Thyroid gland (tissue), 4 donors: ENCODE results near the gene RNPEP.

Experiments
- CTCF ChIP-seq, 6 experiments: fragments of 200-600 bp in 3 of 6; fragments of 450-650 bp in 3 of 6; sonication (generic) in 3 of 6; IDR thresholded peaks; one replicate each; pipeline ENCODE4 v1.5.1; 2016 to 2019; ENCODE audit warnings: antibody characterized with exemption in 6 of 6, mild to moderate bottlenecking in 2 of 6, inconsistent platforms in 1 of 6, moderate library complexity in 1 of 6
- POLR2A ChIP-seq, 2 donors: fragments of 450-650 bp; IDR thresholded peaks; one replicate each; pipeline ENCODE4 v1.6.1; 2017; ENCODE audit warnings: antibody characterized with exemption in 2 of 2, mild to moderate bottlenecking in 2 of 2, moderate library complexity in 1 of 2

GRCh38 chr1:202016811-202017748 lies 34.6 kb downstream of the RNPEP start:
- TF ChIP-seq CTCF (IDR thresholded peaks at IDR 0.05) (no peak), POLR2A (IDR thresholded peaks at IDR 0.05) (no peak)
